GM23338 (cell line): ENCODE data around the gene ARAF. TPM values are rescaled to one million over a fixed set of nuclear protein-coding genes. Genes with fewer than 3 reads are reported as not detected.
A peak's percentile ranks its signal among the peaks of the same experiment; 100 is the strongest.

Experiments used
- ATAC-seq: fragments of 200-7000 bp; cut with Tn5 transposase; 3 replicates; pipeline ENCODE4 v1.9.1; 2020
- DNase-seq: peaks from one replicate; pipeline ENCODE4 v3.0.0-alpha.2; 2015; ENCODE audit warnings: low spot score
- H2AFZ ChIP-seq: fragments of 200-600 bp; sonication (generic); 2 replicates; pipeline ENCODE4 v1.8.0; 2016; ENCODE audit warnings: antibody characterized with exemption, mild to moderate bottlenecking, moderate library complexity
- H3F3A ChIP-seq: fragments of 200-600 bp; sonication (generic); replicated peaks from 2 replicates; pipeline ENCODE4 v1.8.0; 2017; ENCODE audit warnings: antibody characterized with exemption, mixed run types, low read depth
- H3K27ac ChIP-seq: fragments of 200-600 bp; sonication (generic); 2 replicates; pipeline ENCODE4 v1.6.1; 2016; ENCODE audit warnings: low read depth
- H3K27me3 ChIP-seq: fragments of 200-600 bp; sonication (generic); 2 replicates; pipeline ENCODE4 v1.8.0; 2016; ENCODE audit warnings: mild to moderate bottlenecking, mixed run types, moderate library complexity; ENCODE audit not compliant: insufficient read depth
- H3K36me3 ChIP-seq: fragments of 200-600 bp; sonication (generic); 2 replicates; pipeline ENCODE4 v1.8.0; 2016; ENCODE audit warnings: mild to moderate bottlenecking; ENCODE audit not compliant: insufficient read depth
- H3K4me1 ChIP-seq: fragments of 200-600 bp; sonication (generic); 2 replicates; pipeline ENCODE4 v1.8.0; 2016; ENCODE audit warnings: mild to moderate bottlenecking, moderate library complexity; ENCODE audit not compliant: insufficient read depth
- H3K4me2 ChIP-seq: fragments of 200-600 bp; sonication (generic); 2 replicates; pipeline ENCODE4 v1.7.1; 2017; ENCODE audit warnings: mixed run types
- H3K4me3 ChIP-seq: fragments of 200-600 bp; sonication (generic); 2 replicates; pipeline ENCODE4 v1.6.1; 2016; ENCODE audit warnings: mixed run types
- H3K79me2 ChIP-seq: fragments of 200-600 bp; sonication (generic); replicated peaks from 2 replicates; pipeline ENCODE4 v1.8.0; 2017; ENCODE audit warnings: mild to moderate bottlenecking; ENCODE audit not compliant: insufficient read depth
- H3K9me2 ChIP-seq: fragments of 200-600 bp; sonication (generic); 2 replicates; pipeline ENCODE4 v1.8.0; 2017; ENCODE audit not compliant: insufficient read depth
- H4K20me1 ChIP-seq: fragments of 200-600 bp; sonication (generic); replicated peaks from 2 replicates; pipeline ENCODE4 v1.8.0; 2017; ENCODE audit warnings: mild to moderate bottlenecking; ENCODE audit not compliant: insufficient read depth
- H3K27ac Mint-ChIP-seq: 2 replicates; pipeline ENCODE4 v1.8.0; 2020; ENCODE audit warnings: inconsistent platforms, mild to moderate bottlenecking, moderate library complexity, mixed read lengths
- H3K27me3 Mint-ChIP-seq: 3 replicates; pipeline ENCODE4 v1.8.0; 2022; ENCODE audit warnings: low read depth, mild to moderate bottlenecking, moderate library complexity, mixed read lengths, inconsistent platforms; ENCODE audit not compliant: insufficient read depth, poor library complexity
- H3K36me3 Mint-ChIP-seq: 3 replicates; pipeline ENCODE4 v1.8.0; 2021; ENCODE audit warnings: low read depth, mild to moderate bottlenecking, inconsistent platforms, moderate library complexity, mixed read lengths
- H3K4me1 Mint-ChIP-seq: 3 replicates; pipeline ENCODE4 v1.8.0; 2020; ENCODE audit warnings: mild to moderate bottlenecking, inconsistent platforms, mixed read lengths
- H3K4me3 Mint-ChIP-seq: 3 replicates; pipeline ENCODE4 v1.8.0; 2021; ENCODE audit warnings: moderate library complexity, mild to moderate bottlenecking, inconsistent platforms, mixed read lengths
- H3K9me3 Mint-ChIP-seq: 3 replicates; pipeline ENCODE4 v1.8.0; 2020; ENCODE audit warnings: moderate library complexity, mild to moderate bottlenecking, inconsistent platforms, mixed read lengths
- CREB1 ChIP-seq: fragments of 250-450 bp; sonication (Bioruptor Pico); IDR thresholded peaks from 2 replicates; pipeline ENCODE4 v1.5.0; 2020; ENCODE audit warnings: low read depth, mild to moderate bottlenecking, moderate library complexity
- CTCF ChIP-seq, 2 experiments: fragments of 200-600 bp in 1 of 2; sonication (generic) in 1 of 2; conservative IDR thresholded peaks; 2 replicates each; pipeline versions ENCODE4 v1.5.1 to v1.6.1; 2016 to 2017; ENCODE audit warnings: antibody characterized with exemption in 2 of 2, low read depth in 2 of 2, mild to moderate bottlenecking in 2 of 2, moderate library complexity in 1 of 2
- ETS1 ChIP-seq: IDR thresholded peaks from 2 replicates; pipeline ENCODE4 v1.6.1; 2016; ENCODE audit warnings: antibody characterized with exemption
- EZH2 ChIP-seq: fragments of 200-600 bp; sonication (generic); IDR thresholded peaks from one replicate; pipeline ENCODE4 v1.8.0; 2017; ENCODE audit warnings: antibody characterized with exemption, mild to moderate bottlenecking, low read depth; ENCODE audit not compliant: unreplicated experiment
- EZH2phosphoT487 ChIP-seq: fragments of 200-600 bp; sonication (generic); IDR thresholded peaks from one replicate; pipeline ENCODE4 v1.8.1; 2018; ENCODE audit warnings: antibody characterized with exemption; ENCODE audit not compliant: unreplicated experiment
- JUNB ChIP-seq: IDR thresholded peaks from one replicate; pipeline ENCODE4 v1.6.1; 2016; ENCODE audit warnings: antibody characterized with exemption; ENCODE audit not compliant: unreplicated experiment
- NANOG ChIP-seq: IDR thresholded peaks from 2 replicates; pipeline ENCODE4 v1.6.1; 2016; ENCODE audit warnings: antibody characterized with exemption, borderline replicate concordance
- POLR2AphosphoS5 ChIP-seq: IDR thresholded peaks from 2 replicates; pipeline ENCODE4 v1.6.1; 2016; ENCODE audit warnings: antibody characterized with exemption, low read depth
- REST ChIP-seq: IDR thresholded peaks from one replicate; pipeline ENCODE4 v1.6.1; 2018; ENCODE audit warnings: antibody characterized with exemption; ENCODE audit not compliant: unreplicated experiment
- STAT1 ChIP-seq: IDR thresholded peaks from one replicate; pipeline ENCODE4 v1.6.1; 2016; ENCODE audit warnings: antibody characterized with exemption; ENCODE audit not compliant: unreplicated experiment
- ZNF114 ChIP-seq: fragments of 250-450 bp; sonication (Bioruptor Pico); IDR thresholded peaks from 2 replicates; pipeline ENCODE4 v1.5.0; 2020; ENCODE audit warnings: mild to moderate bottlenecking, moderate library complexity
- ZNF331 ChIP-seq: fragments of 250-450 bp; sonication (Bioruptor Pico); IDR thresholded peaks from 2 replicates; pipeline ENCODE4 v1.5.0; 2020; ENCODE audit warnings: low read depth, mild to moderate bottlenecking, moderate library complexity
- ZNF462 ChIP-seq: fragments of 250-450 bp; sonication (Bioruptor Pico); IDR thresholded peaks from 2 replicates; pipeline ENCODE4 v1.5.0; 2020; ENCODE audit warnings: mild to moderate bottlenecking, moderate library complexity
- polyA plus RNA-seq: library from polyadenylated mRNA; unstranded; fragments of >200 nt; fragmentation: Nextera tagmentation; extraction: Ambion mirVana; gene quantifications from 2 replicates; pipeline ENCODE4 v1.2.1, GENCODE V29; 2016
- total RNA-seq: library from RNA; depleted of rRNA; stranded (reverse); fragments of >200 nt; shearing (Covaris generic); gene quantifications from 2 replicates; pipeline ENCODE4 v1.2.3, GENCODE V29; 2014

ARAF gene
- total and polyA plus RNA-seq, 2 experiments from 2014 or later: 28.2 to 43.9 TPM

- Mint-ChIP-seq H3K9me3 (no peaks in the 10 kb centered on the region; the same call in 2 of the 3 replicates), H3K36me3 (peaks cover 38% of the 10 kb centered on the region), H3K27me3 (peaks cover 21% of the 10 kb centered on the region), H3K4me1 (peaks cover 35% of the 10 kb centered on the region), H3K4me3 (peak overlapping the region; percentile 62), H3K27ac (no peak overlapping the region)
- H3K27ac ChIP-seq: peak overlapping the region; percentile 93
- peak overlapping the region; percentile 56 for H3K4me3 ChIP-seq
- H3K9me2 ChIP-seq: no peaks in the 10 kb centered on the region
- H4K20me1 ChIP-seq: no peaks in the 10 kb centered on the region
- H3K4me1 ChIP-seq: peaks cover 5% of the 10 kb centered on the region; the same call in 1 of the 2 replicates
- no peaks in the 10 kb centered on the region for H3F3A ChIP-seq
- no peaks in the 10 kb centered on the region for H3K36me3 ChIP-seq
- H2AFZ ChIP-seq: no peak overlapping the region
- no peak for TF ChIP-seq ZNF114 (CRISPR knock-in tag)
- TF ChIP-seq POLR2AphosphoS5: no peak
- no peak for TF ChIP-seq ZNF331 (CRISPR knock-in tag)
- no peak for TF ChIP-seq EZH2
- no peak for TF ChIP-seq REST
- TF ChIP-seq STAT1: no peak
- no peak for TF ChIP-seq CTCF (conservative IDR thresholded peaks at IDR 0.05; ENCODE audit: low read depth in 2 of 2)
- TF ChIP-seq ETS1: no peak
- no peak for TF ChIP-seq JUNB
- TF ChIP-seq NANOG: no peak
- TF ChIP-seq ZNF462 (CRISPR knock-in tag): no peak
- no peak for TF ChIP-seq CREB1 (CRISPR knock-in tag)
- TF ChIP-seq EZH2phosphoT487: no peak
- H3K79me2 ChIP-seq: no peaks in the 10 kb centered on the region
- no peaks in the 10 kb centered on the region for H3K27me3 ChIP-seq
- ATAC-seq (peak; percentile 59), DNase-seq (peak; percentile 48)
- H3K4me2 ChIP-seq: peak overlapping the region; percentile 80
These were observed 13.1 kb downstream of the ARAF start for GRCh38 chrX:47574076-47574546.
